Lower lobe of right lung (tissue), 2 donors: Measurements from ENCODE around the gene SLC39A9. TPM values are rescaled to one million over a fixed set of nuclear protein-coding genes. Genes with fewer than 3 reads are reported as not detected.
A peak's percentile ranks its signal among the peaks of the same experiment; 100 is the strongest.

Source experiments
- ATAC-seq, 2 donors: fragments of 200-7000 bp; cut with Tn5 transposase; one replicate each; pipeline ENCODE4 v1.9.1; 2020 to 2022; ENCODE audit warnings: mild to moderate bottlenecking in 2 of 2, moderate library complexity in 2 of 2
- DNase-seq: peaks from one replicate; pipeline ENCODE4 v3.0.0-alpha.2; 2020
- H3K27ac ChIP-seq: fragments of 200-600 bp; one replicate; pipeline ENCODE4 v1.8.0; 2022
- H3K27me3 ChIP-seq: fragments of 200-600 bp; one replicate; pipeline ENCODE4 v1.8.0; 2022; ENCODE audit warnings: low read depth
- H3K36me3 ChIP-seq: fragments of 200-600 bp; one replicate; pipeline ENCODE4 v1.8.0; 2022; ENCODE audit warnings: mild to moderate bottlenecking
- H3K4me1 ChIP-seq: fragments of 200-600 bp; one replicate; pipeline ENCODE4 v1.8.0; 2022
- H3K4me3 ChIP-seq: fragments of 200-600 bp; one replicate; pipeline ENCODE4 v1.8.0; 2022; ENCODE audit warnings: mild to moderate bottlenecking
- H3K9me3 ChIP-seq: fragments of 200-600 bp; one replicate; pipeline ENCODE4 v1.8.0; 2022
- intact Hi-C: fragments of 100-400 bp; cut with DNase I; formaldehyde crosslinking; loops from one replicate; pipeline ENCODE4 v1.11.0; 2022
- total RNA-seq: library from RNA; stranded (reverse); fragmentation: NEBNext Ultra II Directional; extraction: Animal tissue kit (Norgen Biotek cat#: 25700); gene quantifications from one replicate; pipeline ENCODE4 v1.2.1, GENCODE V29; 2021
- TF ChIP-seq, protein P1 (sequence below): fragments of 200-600 bp; IDR thresholded peaks from one replicate; pipeline ENCODE4 v1.8.0; 2022; ENCODE audit warnings: antibody characterized with exemption, mild to moderate bottlenecking
- donor health status: DM: no; HTN: yes; CAD: no; lungs with severe emphysema.

Gene SLC39A9
- total RNA-seq, 1 donor from 2014 or later: 49.6 TPM

DNA sequence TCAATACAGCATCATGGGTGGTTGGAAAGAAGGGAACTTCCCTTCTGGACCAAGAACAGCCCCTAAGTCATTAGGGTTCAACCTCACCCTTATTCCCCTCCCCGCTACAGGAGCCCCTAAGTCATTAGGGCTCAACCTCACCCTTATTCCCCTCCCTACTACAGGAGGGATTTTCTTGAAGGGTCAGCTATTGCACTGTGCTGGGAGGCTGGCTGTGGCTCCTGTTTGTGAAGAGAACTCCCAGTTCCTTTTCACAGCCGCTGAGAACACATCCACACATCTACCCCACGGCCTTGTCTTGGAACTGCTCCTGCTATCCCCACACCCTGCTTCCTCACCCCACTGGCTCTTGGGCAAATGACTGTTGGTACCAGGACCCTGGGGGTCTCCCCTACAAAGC is 45.3 kb upstream of the SLC39A9 start:
- Histone ChIP-seq H3K9me3 (no peaks in the 10 kb centered on the region), H3K4me3 (no peak overlapping the region), H3K36me3 (no peaks in the 10 kb centered on the region), H3K4me1 (no peaks in the 10 kb centered on the region), H3K27ac (no peak overlapping the region), H3K27me3 (no peaks in the 10 kb centered on the region)
- TF ChIP-seq, protein P1, sequence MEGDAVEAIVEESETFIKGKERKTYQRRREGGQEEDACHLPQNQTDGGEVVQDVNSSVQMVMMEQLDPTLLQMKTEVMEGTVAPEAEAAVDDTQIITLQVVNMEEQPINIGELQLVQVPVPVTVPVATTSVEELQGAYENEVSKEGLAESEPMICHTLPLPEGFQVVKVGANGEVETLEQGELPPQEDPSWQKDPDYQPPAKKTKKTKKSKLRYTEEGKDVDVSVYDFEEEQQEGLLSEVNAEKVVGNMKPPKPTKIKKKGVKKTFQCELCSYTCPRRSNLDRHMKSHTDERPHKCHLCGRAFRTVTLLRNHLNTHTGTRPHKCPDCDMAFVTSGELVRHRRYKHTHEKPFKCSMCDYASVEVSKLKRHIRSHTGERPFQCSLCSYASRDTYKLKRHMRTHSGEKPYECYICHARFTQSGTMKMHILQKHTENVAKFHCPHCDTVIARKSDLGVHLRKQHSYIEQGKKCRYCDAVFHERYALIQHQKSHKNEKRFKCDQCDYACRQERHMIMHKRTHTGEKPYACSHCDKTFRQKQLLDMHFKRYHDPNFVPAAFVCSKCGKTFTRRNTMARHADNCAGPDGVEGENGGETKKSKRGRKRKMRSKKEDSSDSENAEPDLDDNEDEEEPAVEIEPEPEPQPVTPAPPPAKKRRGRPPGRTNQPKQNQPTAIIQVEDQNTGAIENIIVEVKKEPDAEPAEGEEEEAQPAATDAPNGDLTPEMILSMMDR: no peak
- ATAC-seq (no peak), DNase-seq (no peak)
- intact Hi-C loops: no loop called here

DNA sequence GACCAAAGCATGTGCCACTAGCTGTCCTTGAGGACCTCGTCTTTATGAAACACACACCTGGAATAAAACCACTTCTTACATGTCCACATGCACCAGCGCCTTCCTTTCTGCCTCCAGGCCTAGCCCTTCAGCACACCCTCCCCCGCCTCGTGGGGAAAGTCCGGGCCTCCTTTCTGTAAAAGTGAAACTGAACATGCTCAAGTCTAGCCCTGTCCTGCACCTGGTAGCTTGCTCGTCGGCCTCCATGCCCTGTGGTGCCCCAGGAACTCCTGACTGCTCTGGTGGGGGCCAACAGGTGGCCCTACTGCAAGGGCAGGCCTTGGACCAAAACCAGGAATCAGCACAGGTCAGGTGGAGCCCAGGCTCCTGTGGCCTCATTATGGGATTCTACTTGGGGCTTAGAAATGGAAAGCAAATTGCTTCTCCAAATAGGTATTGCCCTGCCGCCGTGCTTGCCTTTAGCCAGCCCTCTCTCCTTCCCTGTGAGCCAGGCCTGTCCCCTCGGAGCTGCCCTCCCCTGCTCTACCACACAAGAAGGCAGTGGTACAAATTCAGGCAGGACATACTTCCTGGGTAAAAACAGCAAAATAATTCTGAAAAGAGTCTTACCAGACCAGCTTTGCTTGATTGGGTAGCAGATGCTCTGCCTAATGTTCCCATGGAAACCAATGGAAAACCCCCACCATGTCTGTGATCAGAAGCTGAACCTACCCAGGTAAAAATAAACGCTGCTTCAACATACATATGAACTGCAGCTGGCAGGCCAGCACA is 43.9 kb upstream of the SLC39A9 start:
- Histone ChIP-seq H3K27me3 (no peaks in the 10 kb centered on the region), H3K4me3 (no peak overlapping the region), H3K27ac (no peak overlapping the region), H3K4me1 (no peaks in the 10 kb centered on the region), H3K36me3 (no peaks in the 10 kb centered on the region), H3K9me3 (no peaks in the 10 kb centered on the region)
- intact Hi-C loops: no loop called here
- DNase-seq: no peak
- TF ChIP-seq, protein P1: no peak
- ATAC-seq: peak; percentile 54 to 62

DNA sequence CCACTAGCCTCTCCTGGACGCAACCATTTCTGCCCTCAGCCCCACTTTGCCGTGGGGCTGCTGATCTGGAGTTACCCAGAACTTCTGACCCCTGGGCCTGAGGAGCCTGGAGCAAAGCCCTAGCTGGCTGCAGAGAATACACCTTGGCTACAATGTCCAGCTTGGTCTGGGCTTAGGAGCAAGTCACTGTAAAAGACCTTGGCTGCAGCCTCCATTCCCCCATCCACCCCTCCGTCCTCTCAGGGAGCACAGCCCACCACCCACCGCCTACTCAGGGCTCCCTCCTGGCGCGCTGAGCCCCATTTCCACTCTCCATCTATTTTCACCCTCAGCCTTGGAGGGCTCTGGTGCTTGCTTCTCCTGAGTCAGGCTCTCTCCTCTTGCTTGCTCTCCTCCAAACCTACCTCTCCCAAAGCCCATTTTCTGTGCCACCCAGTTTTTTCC is 43.3 kb upstream of the SLC39A9 start:
- Histone ChIP-seq H3K36me3 (no peaks in the 10 kb centered on the region), H3K27ac (no peak overlapping the region), H3K4me3 (no peak overlapping the region), H3K27me3 (no peaks in the 10 kb centered on the region), H3K9me3 (no peaks in the 10 kb centered on the region), H3K4me1 (no peaks in the 10 kb centered on the region)
- TF ChIP-seq, protein P1: no peak
- intact Hi-C loops: no loop called here
- no peak for ATAC-seq
- no peak for DNase-seq

DNA sequence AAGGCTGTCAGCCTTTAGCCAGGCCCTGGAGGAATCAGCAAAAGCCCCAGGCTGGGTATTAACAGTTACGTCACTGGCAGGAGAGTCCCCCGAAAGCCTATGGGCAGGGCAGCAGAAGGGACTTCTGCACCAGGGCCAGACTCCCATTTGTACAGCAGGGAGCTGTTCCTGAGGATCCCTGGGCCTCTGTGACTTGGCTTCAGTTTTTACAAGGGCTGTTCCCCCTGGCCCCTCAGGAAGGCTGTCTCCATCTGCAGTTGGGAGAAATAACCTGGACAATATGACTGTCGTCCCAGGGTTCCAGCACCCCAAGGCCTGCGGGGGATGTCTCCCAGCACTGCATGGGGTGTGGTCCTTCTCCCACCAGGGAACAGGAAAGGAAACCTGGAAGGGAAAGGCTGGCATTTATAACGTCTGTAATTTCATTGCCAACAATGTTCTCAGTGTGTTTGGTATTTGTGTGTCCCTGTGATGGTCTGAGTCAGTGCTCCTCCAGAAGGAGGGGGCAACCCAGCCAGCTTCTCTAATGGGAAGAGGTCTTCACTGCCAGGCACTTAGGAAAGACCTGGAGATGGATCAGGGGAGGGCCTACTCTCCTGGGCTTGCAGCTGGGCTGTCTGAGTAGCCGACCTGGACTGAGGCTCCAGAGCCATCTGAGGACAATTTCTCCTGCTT is 42.7 kb upstream of the SLC39A9 start:
- H3K27ac ChIP-seq: no peak overlapping the region

DNA sequence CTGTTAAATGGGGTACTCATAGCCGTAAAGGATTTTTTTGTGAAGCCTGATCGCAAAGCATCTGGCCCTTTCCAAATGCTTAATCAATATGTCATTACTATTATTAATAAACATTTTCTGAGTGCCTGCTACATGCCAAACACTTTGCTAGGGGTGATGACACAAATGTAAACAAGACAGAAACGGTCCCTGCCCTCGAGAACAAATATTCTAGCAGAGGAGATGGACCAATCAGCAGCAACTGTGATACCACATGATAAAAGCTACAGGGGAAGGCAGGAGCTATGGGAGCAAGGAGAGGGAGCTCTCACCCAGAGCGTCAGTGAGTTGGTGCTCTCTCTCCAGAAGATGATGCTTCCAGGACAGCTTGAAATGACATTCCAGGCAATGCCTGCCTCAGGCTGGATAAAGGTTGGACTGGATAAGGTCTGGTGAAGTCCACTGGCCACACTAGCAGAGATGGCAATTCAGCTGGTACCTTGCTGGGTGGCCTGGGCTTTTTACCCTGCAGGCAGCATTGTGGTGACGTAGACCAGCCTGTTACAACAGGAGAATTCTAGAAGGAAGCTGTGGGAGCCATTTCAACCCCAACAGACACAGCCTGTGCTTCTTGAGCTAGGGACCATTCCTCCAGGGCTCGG is 41.5 kb upstream of the SLC39A9 start:
- Histone ChIP-seq H3K27me3 (no peaks in the 10 kb centered on the region), H3K9me3 (no peaks in the 10 kb centered on the region), H3K4me3 (no peak overlapping the region), H3K27ac (no peak overlapping the region), H3K36me3 (no peaks in the 10 kb centered on the region), H3K4me1 (no peaks in the 10 kb centered on the region)
- TF ChIP-seq, protein P1: no peak
- no peak for ATAC-seq
- intact Hi-C loops: no loop called here
- no peak for DNase-seq

More for the DNA sequence above, 42.7 kb upstream of the SLC39A9 start:
- no peaks in the 10 kb centered on the region for H3K4me1 ChIP-seq
- DNase-seq: no peak
- TF ChIP-seq, protein P1: no peak
- intact Hi-C loops: no loop called here
- H3K9me3 ChIP-seq: no peaks in the 10 kb centered on the region
- H3K36me3 ChIP-seq: no peaks in the 10 kb centered on the region
- ATAC-seq: no peak
- H3K27me3 ChIP-seq: no peaks in the 10 kb centered on the region
- no peak overlapping the region for H3K4me3 ChIP-seq
